K562 (cell line): ENCODE data around the gene DRAXIN. TPM values are rescaled to one million over a fixed set of nuclear protein-coding genes. Genes with fewer than 3 reads are reported as not detected.

Experiments
- ATAC-seq: fragments of 200-7000 bp; cut with Tn5 transposase; 3 replicates; pipeline ENCODE4 v1.9.1; 2020; ENCODE audit warnings: moderate library complexity
- BruUV-seq: library from RNA; stranded (reverse); fragments of 400-500 nt; replicated peaks from 2 replicates; lab custom pipeline; 2021; lab: Mats Ljungman, UMichigan
- CTCF ChIA-PET: fragments of 300-600 bp; formaldehyde crosslinking; extraction: SDS; loops from one replicate; lab custom pipeline; 2021; ENCODE audit warnings: low intra/inter-chr PET ratio; lab: Yijun Ruan, JAX
- POLR2A ChIA-PET: fragments of 300-600, 350-650 bp; sonication (Branson Sonifier 250); formaldehyde crosslinking; extraction: SDS; loops from one replicate; lab custom pipeline; 2021; ENCODE audit warnings: antibody characterized with exemption, inconsistent platforms; lab: Yijun Ruan, JAX
- DNase-seq, 4 experiments: peaks; one replicate each; pipeline versions ENCODE4 v3.0.0 to v3.0.0-alpha.2; 2011 to 2018; ENCODE audit warnings: low spot score in 3 of 4, mixed read lengths in 3 of 4; ENCODE audit errors: extremely low read depth in 1 of 4
- FAIRE-seq: peaks from 2 replicates; lab custom pipeline; 2011; peaks lifted over from hg19 to GRCh38; lab: Jason Lieb, UNC
- H2AFZ ChIP-seq: 2 replicates; pipeline ENCODE4 v1.6.0; 2011; ENCODE audit warnings: low read depth, low read length, control low read depth, inconsistent platforms
- H3K27ac ChIP-seq: fragments of 200-600 bp; 3 replicates; pipeline ENCODE4 v1.8.0; 2011; ENCODE audit warnings: low read depth, mild to moderate bottlenecking, control low read depth, inconsistent platforms, low read length, moderate library complexity, mixed read lengths; ENCODE audit errors: extremely low read depth
- H3K27me3 ChIP-seq, 2 experiments: fragments of 300-600 bp in 1 of 2; 2 replicates in 1 of 2; 3 replicates in 1 of 2; pipeline versions ENCODE4 v1.6.0 to v1.8.0; 2011; ENCODE audit warnings: inconsistent platforms in 2 of 2, low read length in 2 of 2, mild to moderate bottlenecking in 1 of 2, mixed read lengths in 1 of 2, moderate library complexity in 1 of 2; ENCODE audit not compliant: control insufficient read depth in 2 of 2, insufficient read depth in 2 of 2
- H3K36me3 ChIP-seq: fragments of 300-600 bp; 3 replicates; pipeline ENCODE4 v1.8.0; 2011; ENCODE audit warnings: mild to moderate bottlenecking, low read length, inconsistent platforms; ENCODE audit not compliant: control insufficient read depth, insufficient read depth
- H3K4me1 ChIP-seq, 2 experiments: fragments of 200-600 bp in 1 of 2; replicated peaks in 1 of 2; 2 replicates in 1 of 2; 3 replicates in 1 of 2; pipeline versions ENCODE4 v1.5.1 to v1.8.0; 2011; ENCODE audit warnings: inconsistent platforms in 2 of 2, low read length in 2 of 2, mild to moderate bottlenecking in 1 of 2, mixed read lengths in 1 of 2, moderate library complexity in 1 of 2; ENCODE audit not compliant: control insufficient read depth in 2 of 2, insufficient read depth in 2 of 2
- H3K4me2 ChIP-seq: 2 replicates; pipeline ENCODE4 v1.6.1; 2011; ENCODE audit warnings: low read length, control low read depth, inconsistent platforms, mixed read lengths; ENCODE audit not compliant: insufficient read depth
- H3K4me3 ChIP-seq: fragments of 200-600 bp; sonication (generic), shearing (Covaris generic); 2 replicates; pipeline ENCODE4 v1.5.1; 2016; ENCODE audit warnings: control low read depth, inconsistent platforms
- H3K79me2 ChIP-seq: fragments of 200-600 bp; 3 replicates; pipeline ENCODE4 v1.8.0; 2011; ENCODE audit warnings: low read length, inconsistent platforms; ENCODE audit not compliant: control insufficient read depth, insufficient read depth
- H3K9ac ChIP-seq, 2 experiments: 2 replicates each; pipeline versions ENCODE4 v1.6.0 to v1.6.1; 2011; ENCODE audit warnings: low read depth in 2 of 2, low read length in 2 of 2, control low read depth in 1 of 2, inconsistent platforms in 1 of 2, mild to moderate bottlenecking in 1 of 2, mixed read lengths in 1 of 2; ENCODE audit not compliant: insufficient read depth in 1 of 2
- H3K9me1 ChIP-seq: one replicate; pipeline ENCODE4 v1.6.0; 2011; ENCODE audit warnings: inconsistent platforms, mild to moderate bottlenecking, low read length, moderate library complexity; ENCODE audit not compliant: control insufficient read depth, insufficient read depth
- H3K9me3 ChIP-seq: replicated peaks from 2 replicates; pipeline ENCODE4 v1.5.1; 2011; ENCODE audit warnings: low read depth, low read length, inconsistent platforms; ENCODE audit not compliant: control insufficient read depth, insufficient read depth
- H4K20me1 ChIP-seq: replicated peaks from 2 replicates; pipeline ENCODE4 v1.6.1; 2011; ENCODE audit warnings: low read length, inconsistent platforms, mixed read lengths; ENCODE audit not compliant: control insufficient read depth, insufficient read depth
- BDP1 ChIP-seq: IDR thresholded peaks from 3 replicates; pipeline ENCODE4 v1.6.1; 2011; ENCODE audit not compliant: insufficient read length, insufficient read depth
- EGR1 ChIP-seq: fragments of 450-650 bp; conservative IDR thresholded peaks from 2 replicates; pipeline ENCODE4 v1.6.1; 2017; ENCODE audit warnings: mild to moderate bottlenecking
- NFE2L1 ChIP-seq: fragments of 450-650 bp; IDR thresholded peaks from 2 replicates; pipeline ENCODE4 v1.6.1; 2016; ENCODE audit warnings: missing genetic modification characterization, low read depth, mild to moderate bottlenecking, missing compliant biosample characterization, moderate library complexity, borderline replicate concordance
- NFIC ChIP-seq: fragments of 450-650 bp; IDR thresholded peaks from 2 replicates; pipeline ENCODE4 v1.6.1; 2017; ENCODE audit warnings: mild to moderate bottlenecking, inconsistent platforms
- NFIX ChIP-seq: fragments of 250-450 bp; sonication (Bioruptor Pico); IDR thresholded peaks from 2 replicates; pipeline ENCODE4 v1.4.0; 2020; ENCODE audit warnings: low read depth, mild to moderate bottlenecking, moderate library complexity
- RAD21 ChIP-seq, 2 experiments: fragments of 250-450 bp in 1 of 2; fragments of 450-650 bp in 1 of 2; sonication (Bioruptor Pico) in 1 of 2; formaldehyde crosslinking in 1 of 2; IDR thresholded peaks in 1 of 2; conservative IDR thresholded peaks in 1 of 2; 2 replicates each; pipeline versions ENCODE4 v1.4.0 to v1.8.0; 2020 to 2022; ENCODE audit warnings: mild to moderate bottlenecking in 2 of 2, moderate library complexity in 1 of 2
- SMAD1 ChIP-seq: fragments of 150-350 bp; IDR thresholded peaks from 2 replicates; pipeline ENCODE4 v1.6.1; 2014; ENCODE audit warnings: low read length, low read depth; ENCODE audit not compliant: partially characterized antibody
- SOX6 ChIP-seq: fragments of 450-650 bp; IDR thresholded peaks from 2 replicates; pipeline ENCODE4 v1.6.1; 2014; ENCODE audit warnings: mild to moderate bottlenecking
- SRSF7 ChIP-seq: fragments of 200-400 bp; formaldehyde crosslinking; optimal IDR thresholded peaks from 2 replicates; pipeline ENCODE3; 2017; ENCODE audit warnings: mild to moderate bottlenecking, low read depth, low read length
- TAF7 ChIP-seq: fragments of 450-650 bp; IDR thresholded peaks from 2 replicates; pipeline ENCODE4 v1.6.1; 2016; ENCODE audit warnings: missing genetic modification characterization, missing compliant biosample characterization
- TCF7 ChIP-seq: sonication (generic); IDR thresholded peaks from 2 replicates; pipeline ENCODE4 v1.6.1; 2016; ENCODE audit warnings: antibody characterized with exemption, borderline replicate concordance
- TCF7L2 ChIP-seq: fragments of 150-350 bp; IDR thresholded peaks from 2 replicates; pipeline ENCODE4 v1.6.1; 2016; ENCODE audit warnings: low read depth, mild to moderate bottlenecking, low read length, moderate library complexity
- ZNF121 ChIP-seq: sonication (generic); formaldehyde crosslinking; conservative IDR thresholded peaks from 2 replicates; pipeline ENCODE4 v1.8.0; 2022; ENCODE audit warnings: missing genetic modification reagents
- ZNF282 ChIP-seq: sonication (generic); formaldehyde crosslinking; IDR thresholded peaks from 2 replicates; pipeline ENCODE4 v1.8.1; 2023; ENCODE audit warnings: missing genetic modification reagents
- WGBS: fragments of 100-300 bp; shearing (Covaris generic); methylation state at CpG from one replicate; pipeline ENCODE4 v1.1.6; 2016; ENCODE audit warnings: low coverage, mixed read lengths; ENCODE audit not compliant: insufficient coverage; ENCODE audit errors: missing lambda C conversion rate; 5-methylcytosine and 5-hydroxymethylcytosine counted together
- in situ Hi-C: fragments of 300-500 bp; cut with MboI; formaldehyde crosslinking; loops from 4 replicates; pipeline ENCODE4 v1.15.0; 2018; ENCODE audit warnings: inconsistent platforms, mixed read lengths
- intact Hi-C: fragments of 100-400 bp; cut with micrococcal nuclease; formaldehyde crosslinking; loops from 2 replicates; pipeline ENCODE4 v1.14.2; 2022
- polyA plus RNA-seq, 8 experiments: library from polyadenylated mRNA; depleted of rRNA in 4 of 8; stranded (reverse) in 5 of 8; unstranded in 3 of 8; fragments of >200 nt; fragmentation: Nextera tagmentation in 2 of 8; fragmentation: Illumina TruSeq in 1 of 8; extraction: Ambion mirVana in 2 of 8; extraction: Trizol in 1 of 8; gene quantifications; 2 replicates each; pipeline versions ENCODE4 v1.2.1 to v1.2.3, GENCODE V29; 2011 to 2014; ENCODE audit warnings: inconsistent platforms in 1 of 8, missing spikeins in 1 of 8
- total RNA-seq, 7 experiments: library from RNA; depleted of rRNA in 6 of 7; stranded (reverse); fragments of >200 nt in 6 of 7; fragmentation: Illumina TruSeq in 2 of 7; extraction: Trizol in 2 of 7; gene quantifications; 2 replicates each; pipeline versions ENCODE4 v1.2.1 to v1.2.3, GENCODE V29; 2011 to 2021; ENCODE audit warnings: low replicate concordance in 1 of 7
- TF ChIP-seq, protein P1 (sequence below), 2 experiments: fragments of 150-350 bp in 1 of 2; IDR thresholded peaks; 2 replicates each; pipeline ENCODE4 v1.6.1; 2012 to 2016; ENCODE audit warnings: low read depth in 2 of 2, low read length in 2 of 2, mild to moderate bottlenecking in 1 of 2, moderate library complexity in 1 of 2
- TF ChIP-seq, protein P2 (sequence below): sonication (generic); formaldehyde crosslinking; IDR thresholded peaks from 2 replicates; pipeline ENCODE4 v1.8.1; 2023; ENCODE audit warnings: mild to moderate bottlenecking, missing genetic modification reagents, moderate library complexity
- TF ChIP-seq, protein P3 (sequence below): fragments of 450-650 bp; IDR thresholded peaks from 2 replicates; pipeline ENCODE4 v1.6.1; 2016; ENCODE audit warnings: borderline replicate concordance

Gene DRAXIN
- total and polyA plus RNA-seq, 9 of the 15 experiments (the other 6 are each of a cell fraction or from before 2014, with no cell fraction given): 0.01 to 0.04 (median 0.01) TPM; not detected in 6

DNA sequence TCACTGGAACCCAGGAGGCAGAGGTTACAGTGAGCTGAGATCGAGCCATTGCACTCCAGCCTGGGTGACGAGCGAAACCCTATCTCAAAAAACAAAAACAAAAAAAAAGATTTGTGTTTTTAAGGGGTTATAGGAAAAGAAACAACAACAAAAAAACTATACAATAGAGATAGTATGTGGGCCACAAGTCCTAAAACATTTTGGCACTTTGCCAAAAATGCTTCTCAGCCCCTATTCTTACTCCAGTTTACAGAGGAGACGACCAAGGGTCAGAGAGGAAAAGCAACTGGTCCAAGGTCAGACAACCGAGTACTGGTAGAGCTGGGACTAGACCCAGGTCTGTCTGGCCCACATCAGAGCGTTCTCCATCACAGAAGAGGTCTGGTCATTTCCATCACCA is 33.9 kb upstream of the DRAXIN start:
- H3K4me3 ChIP-seq: no peak overlapping the region
- peaks cover 4 to 44% of the 10 kb centered on the region in 2 experiments; a peak in 4 of 5 replicates for H3K4me1 ChIP-seq
- H3K9ac ChIP-seq: no peak overlapping the region
- no peaks in the 10 kb centered on the region for H3K27me3 ChIP-seq
- intact Hi-C loops: no loop called here
- H3K4me2 ChIP-seq: no peak overlapping the region
- peaks cover 19% of the 10 kb centered on the region; the same call in 2 of the 3 replicates for H3K36me3 ChIP-seq
- no peak for DNase-seq
- no peaks in the 10 kb centered on the region; the same call in 1 of the 2 replicates for H3K9me3 ChIP-seq
- FAIRE-seq: no peak
- POLR2A ChIA-PET: interaction anchor here (0.7 kb wide), 1 partner anchor 31 kb away, joined by 3 read pairs; no protein-coding TSS in a partner anchor
- no peaks in the 10 kb centered on the region for H4K20me1 ChIP-seq
- CTCF ChIA-PET: no interaction called here
- no peak for ATAC-seq
- H3K27ac ChIP-seq: no peak overlapping the region
- no peaks in the 10 kb centered on the region for H3K9me1 ChIP-seq
- no peaks in the 10 kb centered on the region for H3K79me2 ChIP-seq
- no TSS peak for BruUV-seq
- in situ Hi-C loops: loop anchor here (5.0 kb wide), 1 partner anchor 60 kb away; no protein-coding TSS in a partner anchor
- WGBS: 72% methylated on average over 6 of the region's 6 CpGs
- no peak overlapping the region for H2AFZ ChIP-seq
- peak; percentile 100 for TF ChIP-seq NFIC
- no peak for TF ChIP-seq SOX6
- TF ChIP-seq TCF7: no peak
- TF ChIP-seq, protein P1, sequence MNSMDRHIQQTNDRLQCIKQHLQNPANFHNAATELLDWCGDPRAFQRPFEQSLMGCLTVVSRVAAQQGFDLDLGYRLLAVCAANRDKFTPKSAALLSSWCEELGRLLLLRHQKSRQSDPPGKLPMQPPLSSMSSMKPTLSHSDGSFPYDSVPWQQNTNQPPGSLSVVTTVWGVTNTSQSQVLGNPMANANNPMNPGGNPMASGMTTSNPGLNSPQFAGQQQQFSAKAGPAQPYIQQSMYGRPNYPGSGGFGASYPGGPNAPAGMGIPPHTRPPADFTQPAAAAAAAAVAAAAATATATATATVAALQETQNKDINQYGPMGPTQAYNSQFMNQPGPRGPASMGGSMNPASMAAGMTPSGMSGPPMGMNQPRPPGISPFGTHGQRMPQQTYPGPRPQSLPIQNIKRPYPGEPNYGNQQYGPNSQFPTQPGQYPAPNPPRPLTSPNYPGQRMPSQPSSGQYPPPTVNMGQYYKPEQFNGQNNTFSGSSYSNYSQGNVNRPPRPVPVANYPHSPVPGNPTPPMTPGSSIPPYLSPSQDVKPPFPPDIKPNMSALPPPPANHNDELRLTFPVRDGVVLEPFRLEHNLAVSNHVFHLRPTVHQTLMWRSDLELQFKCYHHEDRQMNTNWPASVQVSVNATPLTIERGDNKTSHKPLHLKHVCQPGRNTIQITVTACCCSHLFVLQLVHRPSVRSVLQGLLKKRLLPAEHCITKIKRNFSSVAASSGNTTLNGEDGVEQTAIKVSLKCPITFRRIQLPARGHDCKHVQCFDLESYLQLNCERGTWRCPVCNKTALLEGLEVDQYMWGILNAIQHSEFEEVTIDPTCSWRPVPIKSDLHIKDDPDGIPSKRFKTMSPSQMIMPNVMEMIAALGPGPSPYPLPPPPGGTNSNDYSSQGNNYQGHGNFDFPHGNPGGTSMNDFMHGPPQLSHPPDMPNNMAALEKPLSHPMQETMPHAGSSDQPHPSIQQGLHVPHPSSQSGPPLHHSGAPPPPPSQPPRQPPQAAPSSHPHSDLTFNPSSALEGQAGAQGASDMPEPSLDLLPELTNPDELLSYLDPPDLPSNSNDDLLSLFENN (IDR thresholded peaks at IDR 0.05; ENCODE audit: low read depth in 2 of 2, low read length in 2 of 2): no peak
- peak; percentile 97 for TF ChIP-seq SMAD1
- no peak for TF ChIP-seq ZNF282 (CRISPR knock-in tag)
- TF ChIP-seq NFIX: peak; percentile 100
- TF ChIP-seq SRSF7: no peak
- TF ChIP-seq RAD21 (CRISPR knock-in tag; conservative IDR thresholded peaks at IDR 0.05 in 1 of 2, IDR thresholded peaks at IDR 0.05 in 1 of 2): peak in 1 of 2 experiments; percentile 41; a peak in 2 of 4 replicates
- no peak for TF ChIP-seq TCF7L2
- TF ChIP-seq, protein P2, sequence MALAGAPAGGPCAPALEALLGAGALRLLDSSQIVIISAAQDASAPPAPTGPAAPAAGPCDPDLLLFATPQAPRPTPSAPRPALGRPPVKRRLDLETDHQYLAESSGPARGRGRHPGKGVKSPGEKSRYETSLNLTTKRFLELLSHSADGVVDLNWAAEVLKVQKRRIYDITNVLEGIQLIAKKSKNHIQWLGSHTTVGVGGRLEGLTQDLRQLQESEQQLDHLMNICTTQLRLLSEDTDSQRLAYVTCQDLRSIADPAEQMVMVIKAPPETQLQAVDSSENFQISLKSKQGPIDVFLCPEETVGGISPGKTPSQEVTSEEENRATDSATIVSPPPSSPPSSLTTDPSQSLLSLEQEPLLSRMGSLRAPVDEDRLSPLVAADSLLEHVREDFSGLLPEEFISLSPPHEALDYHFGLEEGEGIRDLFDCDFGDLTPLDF: no peak
- no peak for TF ChIP-seq TAF7
- TF ChIP-seq BDP1: no peak
- no peak for TF ChIP-seq ZNF121
- TF ChIP-seq, protein P3, sequence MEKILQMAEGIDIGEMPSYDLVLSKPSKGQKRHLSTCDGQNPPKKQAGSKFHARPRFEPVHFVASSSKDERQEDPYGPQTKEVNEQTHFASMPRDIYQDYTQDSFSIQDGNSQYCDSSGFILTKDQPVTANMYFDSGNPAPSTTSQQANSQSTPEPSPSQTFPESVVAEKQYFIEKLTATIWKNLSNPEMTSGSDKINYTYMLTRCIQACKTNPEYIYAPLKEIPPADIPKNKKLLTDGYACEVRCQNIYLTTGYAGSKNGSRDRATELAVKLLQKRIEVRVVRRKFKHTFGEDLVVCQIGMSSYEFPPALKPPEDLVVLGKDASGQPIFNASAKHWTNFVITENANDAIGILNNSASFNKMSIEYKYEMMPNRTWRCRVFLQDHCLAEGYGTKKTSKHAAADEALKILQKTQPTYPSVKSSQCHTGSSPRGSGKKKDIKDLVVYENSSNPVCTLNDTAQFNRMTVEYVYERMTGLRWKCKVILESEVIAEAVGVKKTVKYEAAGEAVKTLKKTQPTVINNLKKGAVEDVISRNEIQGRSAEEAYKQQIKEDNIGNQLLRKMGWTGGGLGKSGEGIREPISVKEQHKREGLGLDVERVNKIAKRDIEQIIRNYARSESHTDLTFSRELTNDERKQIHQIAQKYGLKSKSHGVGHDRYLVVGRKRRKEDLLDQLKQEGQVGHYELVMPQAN: no peak
- TF ChIP-seq NFE2L1: no peak
- no peak for TF ChIP-seq EGR1
